Fibroblast of pulmonary artery (primary cell): Measurements from ENCODE around the gene PER1.

Experiments used
- DNase-seq: peaks from one replicate; pipeline ENCODE4 v3.0.0-alpha.2; 2010; ENCODE audit warnings: low read depth
- H3K4me3 ChIP-seq: replicated peaks from 2 replicates; pipeline ENCODE4 v1.5.1; 2011; ENCODE audit warnings: low read depth, mild to moderate bottlenecking, control low read depth, low read length, moderate library complexity
- TF ChIP-seq, protein P1 (sequence below): IDR thresholded peaks from 2 replicates; pipeline ENCODE4 v1.5.1; 2011; ENCODE audit warnings: mild to moderate bottlenecking, control low read depth, low read length, inconsistent platforms; ENCODE audit errors: missing control alignments

The PER1 gene

DNA sequence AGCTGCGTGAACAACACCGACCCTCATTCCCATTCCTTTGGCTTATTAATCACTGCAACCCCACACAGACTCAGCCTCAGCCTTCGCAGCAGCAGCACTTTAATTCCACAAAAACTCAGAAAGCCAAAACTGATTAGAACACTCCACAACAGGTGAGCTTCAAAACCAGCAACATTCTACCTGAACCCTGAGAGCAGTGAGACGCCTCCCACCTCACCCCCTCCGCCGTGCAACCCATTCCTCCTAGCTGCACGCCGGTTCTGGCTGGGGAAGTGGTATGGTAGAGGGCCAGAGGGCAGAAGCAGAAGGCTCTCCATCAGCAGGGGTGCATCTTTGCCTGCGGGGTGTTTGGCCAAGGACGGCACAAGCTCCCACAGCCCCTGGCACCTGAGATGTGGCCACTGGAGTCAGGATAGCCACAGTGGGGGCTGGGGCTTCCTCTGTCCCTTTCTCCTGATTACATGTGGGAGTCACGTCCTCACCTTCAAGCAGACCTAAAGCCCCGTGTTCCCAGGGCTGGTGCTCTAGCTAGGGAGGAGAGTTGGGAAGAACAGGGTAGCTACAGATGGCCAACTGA is 36.1 kb upstream of the PER1 start:
- TF ChIP-seq, protein P1, sequence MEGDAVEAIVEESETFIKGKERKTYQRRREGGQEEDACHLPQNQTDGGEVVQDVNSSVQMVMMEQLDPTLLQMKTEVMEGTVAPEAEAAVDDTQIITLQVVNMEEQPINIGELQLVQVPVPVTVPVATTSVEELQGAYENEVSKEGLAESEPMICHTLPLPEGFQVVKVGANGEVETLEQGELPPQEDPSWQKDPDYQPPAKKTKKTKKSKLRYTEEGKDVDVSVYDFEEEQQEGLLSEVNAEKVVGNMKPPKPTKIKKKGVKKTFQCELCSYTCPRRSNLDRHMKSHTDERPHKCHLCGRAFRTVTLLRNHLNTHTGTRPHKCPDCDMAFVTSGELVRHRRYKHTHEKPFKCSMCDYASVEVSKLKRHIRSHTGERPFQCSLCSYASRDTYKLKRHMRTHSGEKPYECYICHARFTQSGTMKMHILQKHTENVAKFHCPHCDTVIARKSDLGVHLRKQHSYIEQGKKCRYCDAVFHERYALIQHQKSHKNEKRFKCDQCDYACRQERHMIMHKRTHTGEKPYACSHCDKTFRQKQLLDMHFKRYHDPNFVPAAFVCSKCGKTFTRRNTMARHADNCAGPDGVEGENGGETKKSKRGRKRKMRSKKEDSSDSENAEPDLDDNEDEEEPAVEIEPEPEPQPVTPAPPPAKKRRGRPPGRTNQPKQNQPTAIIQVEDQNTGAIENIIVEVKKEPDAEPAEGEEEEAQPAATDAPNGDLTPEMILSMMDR = no peak
- H3K4me3 ChIP-seq = peak overlapping the region; percentile 79
- DNase-seq = no peak

DNA sequence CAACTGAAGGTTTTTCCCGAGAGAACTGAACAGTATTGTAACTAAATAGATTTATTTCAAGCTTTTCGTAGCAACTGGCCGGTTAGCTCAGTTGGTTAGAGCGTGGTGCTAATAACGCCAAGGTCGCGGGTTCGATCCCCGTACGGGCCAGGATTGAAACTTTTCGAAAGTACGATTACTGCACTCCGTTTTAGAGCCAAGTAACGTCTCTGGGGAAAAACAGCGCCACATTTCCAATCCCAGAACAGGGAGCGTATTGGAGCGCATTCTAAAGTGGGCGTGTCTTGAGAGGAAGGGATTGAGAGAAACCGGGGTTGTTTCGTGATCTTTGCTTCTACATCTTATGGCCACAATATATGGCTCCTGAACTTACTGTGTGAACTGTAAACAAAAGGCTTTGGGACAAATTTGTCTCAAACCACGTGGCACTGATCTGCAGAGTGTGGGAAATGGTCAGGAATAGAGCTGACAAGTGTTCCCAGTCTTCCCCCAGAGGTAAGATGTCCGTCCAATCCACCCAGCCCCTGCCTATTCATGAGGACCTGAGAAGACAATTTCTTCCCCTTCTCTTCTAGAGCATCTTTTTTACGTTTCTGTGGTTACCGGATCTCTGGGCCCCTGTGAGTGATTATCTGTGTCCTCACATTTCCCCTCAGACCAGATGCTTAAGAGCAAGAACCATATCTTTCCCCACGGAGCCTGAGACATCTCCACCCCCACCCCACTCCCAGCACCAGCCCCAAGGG is 35.5 kb upstream of the PER1 start:
- peak; percentile 100 for DNase-seq
- TF ChIP-seq, protein P1 = no peak
- H3K4me3 ChIP-seq = peak overlapping the region; percentile 91

DNA sequence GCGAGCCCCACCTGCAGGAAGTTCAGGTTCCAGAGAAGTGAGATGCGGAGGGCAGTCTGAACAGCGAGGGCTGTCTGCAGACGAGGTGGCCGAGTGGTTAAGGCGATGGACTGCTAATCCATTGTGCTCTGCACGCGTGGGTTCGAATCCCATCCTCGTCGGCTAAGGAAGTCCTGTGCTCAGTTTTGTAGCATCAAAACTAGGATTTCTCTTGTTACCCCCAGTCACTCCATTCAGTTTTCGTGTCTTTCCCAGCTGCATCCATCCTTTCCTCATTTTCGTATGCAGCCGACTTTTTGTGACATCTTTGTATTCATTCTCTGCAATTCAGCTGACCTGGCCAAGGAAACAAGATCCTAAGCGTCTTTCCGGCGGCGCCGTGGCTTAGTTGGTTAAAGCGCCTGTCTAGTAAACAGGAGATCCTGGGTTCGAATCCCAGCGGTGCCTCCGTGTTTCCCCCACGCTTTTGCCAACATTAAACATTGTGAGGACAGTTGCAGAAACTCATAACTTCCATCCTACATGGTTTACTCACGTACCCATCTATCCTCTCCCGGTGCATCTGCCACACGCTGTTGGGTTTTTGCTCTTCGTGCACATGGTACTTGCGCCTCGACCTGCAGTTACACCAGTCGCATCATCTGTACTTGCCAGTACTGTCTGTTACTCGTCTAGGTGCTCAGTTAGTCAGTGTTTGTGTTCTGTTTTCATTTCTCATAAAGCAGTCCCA is 34.7 kb upstream of the PER1 start:
- TF ChIP-seq, protein P1 = peak; percentile 42
- peak; percentile 97 for DNase-seq
- H3K4me3 ChIP-seq = peak overlapping the region; percentile 91

DNA sequence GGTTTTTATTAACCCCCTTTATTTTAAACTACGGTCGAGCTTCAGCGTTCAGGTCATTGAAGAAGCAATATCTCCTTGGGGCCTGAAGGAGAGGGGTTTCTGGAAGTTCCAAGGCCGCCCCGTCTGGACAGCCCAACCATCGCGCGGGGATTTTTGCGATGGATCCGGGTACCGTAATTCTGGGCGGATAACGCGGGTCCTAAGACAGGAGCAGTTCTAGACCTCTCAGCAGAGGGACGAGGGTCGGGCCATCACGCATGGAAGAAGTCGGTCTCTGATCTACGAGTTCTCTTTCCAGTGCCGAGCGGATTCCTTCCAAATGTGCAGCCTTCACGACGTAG is 34.2 kb upstream of the PER1 start:
- TF ChIP-seq, protein P1 = no peak
- DNase-seq = no peak
- peak overlapping the region; percentile 91 for H3K4me3 ChIP-seq

DNA sequence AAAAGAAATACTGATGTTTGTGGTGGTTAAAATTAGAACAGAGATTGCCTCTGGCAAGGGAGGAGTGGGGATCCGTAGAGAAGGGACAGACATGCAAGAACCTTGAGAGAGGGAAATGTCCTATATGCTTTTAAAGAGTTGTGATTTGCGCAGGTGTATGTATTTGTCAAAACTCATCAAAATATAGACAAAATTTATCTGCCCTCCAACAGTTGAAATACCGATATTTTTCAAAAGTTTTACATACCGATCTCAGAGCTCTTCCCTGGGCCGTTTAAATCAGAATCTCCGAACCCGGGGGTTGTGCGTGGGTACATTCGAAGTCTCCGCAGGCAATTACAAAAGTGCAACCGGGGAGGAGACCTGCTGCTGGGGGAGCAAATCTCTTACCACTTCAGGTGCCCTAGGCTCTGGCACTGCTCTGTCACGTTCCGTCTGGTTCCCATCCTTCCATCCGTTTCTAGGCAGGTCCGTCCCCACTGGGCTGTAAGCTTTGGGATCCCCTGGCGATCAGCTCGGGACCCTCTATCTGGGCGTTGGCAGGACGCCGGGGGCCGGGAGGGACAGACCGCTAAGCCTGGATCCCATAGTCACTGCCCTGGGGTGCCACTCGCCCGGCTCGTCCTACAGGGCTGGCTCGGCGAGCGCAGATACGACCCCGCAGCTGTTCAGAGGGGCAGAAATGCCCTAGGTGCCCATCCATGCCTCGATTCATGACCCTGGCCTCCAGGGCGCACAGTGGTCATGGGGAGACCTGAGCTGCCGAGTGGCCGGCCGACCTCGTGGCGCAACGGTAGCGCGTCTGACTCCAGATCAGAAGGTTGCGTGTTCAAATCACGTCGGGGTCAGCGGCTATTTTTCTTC is 33.6 kb upstream of the PER1 start:
- H3K4me3 ChIP-seq = peak overlapping the region; percentile 91
- peak; percentile 72 for DNase-seq
- TF ChIP-seq, protein P1 = no peak

DNA sequence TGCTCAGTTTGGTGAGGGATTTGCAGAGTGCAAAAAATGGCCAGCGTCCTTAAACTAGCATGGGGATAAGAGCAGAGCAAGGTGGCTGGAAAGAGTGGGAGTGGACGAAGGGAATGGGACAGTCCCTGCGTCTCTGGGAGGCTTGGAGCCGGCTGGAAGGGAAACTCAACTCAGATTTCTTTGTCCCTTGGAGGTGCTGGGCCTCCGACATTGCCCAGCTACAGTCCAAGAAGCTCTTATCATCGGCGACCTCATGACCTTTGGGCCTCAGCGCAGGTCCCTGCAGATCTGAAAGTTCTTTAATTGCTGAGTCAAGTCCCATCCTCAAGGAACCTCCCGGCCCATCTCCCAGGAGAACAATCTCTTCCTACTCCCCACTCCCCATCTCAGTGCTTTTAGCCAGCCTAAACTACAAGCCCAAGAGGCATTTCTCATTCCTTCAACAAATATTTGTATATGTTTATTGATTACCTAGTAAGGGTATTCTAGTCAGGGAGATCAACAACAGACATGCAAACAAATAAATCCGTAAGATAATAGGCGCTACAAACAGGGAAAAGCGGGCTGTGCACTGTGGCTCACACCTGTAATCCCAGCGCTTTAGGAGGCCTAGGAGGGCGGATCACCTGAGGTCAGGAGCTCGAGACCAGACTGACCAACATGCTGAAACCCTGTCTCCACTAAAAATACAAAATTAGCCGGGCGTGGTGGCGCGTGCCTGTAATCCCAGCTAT is 25.0 kb upstream of the PER1 start:
- H3K4me3 ChIP-seq = peak overlapping the region; percentile 75
- DNase-seq = no peak

More for the DNA sequence above, 25.0 kb upstream of the PER1 start:
- TF ChIP-seq, protein P1 = no peak
